Activated naive CD4-positive, alpha-beta T cell treated with anti-CD3 and anti-CD28 coated beads for 36 hours (primary cell): Measurements from ENCODE around the gene ZBTB21. TPM values are rescaled to one million over a fixed set of nuclear protein-coding genes. Genes with fewer than 3 reads are reported as not detected.
"Not testable (repeated sequence)": the region's sequence is repeated elsewhere in the genome, so short reads cannot be mapped to it uniquely, and the experiment has no call there.

Source experiments
- CTCF ChIA-PET: fragments of 350-600 bp; sonication (Branson Sonifier 250); formaldehyde crosslinking; loops from one replicate; lab custom pipeline; 2021; ENCODE audit warnings: antibody characterized with exemption; lab: Charles Lee
- DNase-seq: peaks from one replicate; pipeline ENCODE4 v3.0.0-alpha.2; 2020
- H3K27ac Mint-ChIP-seq: one replicate; pipeline ENCODE4 v1.8.0; 2021; ENCODE audit warnings: mild to moderate bottlenecking, mixed read lengths
- H3K27me3 Mint-ChIP-seq: one replicate; pipeline ENCODE4 v1.8.0; 2021; ENCODE audit warnings: low read depth, mixed read lengths
- H3K36me3 Mint-ChIP-seq: one replicate; pipeline ENCODE4 v1.8.0; 2021; ENCODE audit warnings: low read depth, mixed read lengths
- H3K4me1 Mint-ChIP-seq: one replicate; pipeline ENCODE4 v1.8.0; 2021; ENCODE audit warnings: low read depth, mixed read lengths
- H3K4me3 Mint-ChIP-seq: one replicate; pipeline ENCODE4 v1.8.0; 2021; ENCODE audit warnings: mild to moderate bottlenecking, moderate library complexity, mixed read lengths
- H3K9me3 Mint-ChIP-seq: one replicate; pipeline ENCODE4 v1.8.0; 2021; ENCODE audit warnings: mixed read lengths
- intact Hi-C: fragments of 100-400 bp; cut with micrococcal nuclease; formaldehyde crosslinking; loops from one replicate; pipeline ENCODE4 v1.15.1; 2023
- total RNA-seq, 2 experiments: library from RNA; stranded (reverse); gene quantifications; one replicate each; pipeline ENCODE4 v1.2.3, GENCODE V29; 2021

Gene ZBTB21
- total RNA-seq, 2 experiments from 2014 or later: 27.8 to 28.0 TPM

DNA sequence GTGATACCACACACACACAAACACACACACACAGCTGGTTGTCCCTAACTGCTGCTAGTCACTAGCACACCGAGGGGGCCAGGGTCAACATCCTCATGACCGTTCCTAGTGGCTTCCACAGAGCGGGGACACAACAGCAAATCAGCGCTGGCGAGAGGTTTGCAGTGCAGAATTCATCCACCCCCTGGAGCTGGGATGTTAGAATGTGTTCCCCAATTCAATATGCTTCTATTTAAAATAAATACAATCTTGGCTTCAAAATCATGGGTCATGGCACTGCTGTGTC is 40.1 kb downstream of the ZBTB21 start:
- peaks cover 3% of the 10 kb centered on the region for H3K9me3 Mint-ChIP-seq

DNA sequence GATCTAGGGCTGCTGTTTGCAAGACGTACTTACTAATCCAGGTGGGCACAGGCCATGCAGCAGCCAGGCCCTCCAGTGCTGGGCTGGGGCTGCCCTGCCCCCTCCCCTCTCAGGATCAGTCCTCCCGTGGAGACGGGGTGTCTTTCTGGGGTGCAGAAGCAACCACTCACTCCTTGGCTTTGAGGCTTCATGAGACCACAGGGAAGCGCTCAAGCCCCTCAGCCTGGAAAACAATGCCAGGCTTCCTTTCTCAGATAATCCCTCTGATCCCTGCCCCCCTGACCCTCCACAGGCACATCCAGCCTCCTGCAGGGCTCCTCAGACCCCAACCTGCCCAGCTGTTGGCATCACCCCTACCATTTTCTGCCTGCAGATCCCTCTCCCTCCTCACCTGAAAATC is 42.5 kb downstream of the ZBTB21 start:
- Mint-ChIP-seq H3K27ac (no peak overlapping the region), H3K4me1 (no peaks in the 10 kb centered on the region), H3K4me3 (no peak overlapping the region), H3K9me3 (peaks cover 1% of the 10 kb centered on the region), H3K36me3 (no peaks in the 10 kb centered on the region), H3K27me3 (peaks cover 5% of the 10 kb centered on the region)
- CTCF ChIA-PET: no interaction called here
- DNase-seq: no peak
- intact Hi-C loops: no loop called here

More for the DNA sequence above, 40.1 kb downstream of the ZBTB21 start:
- intact Hi-C loops: loop anchor here (5.0 kb wide), 1 partner anchor 147 kb away; no protein-coding TSS in a partner anchor
- H3K4me1 Mint-ChIP-seq: peaks cover 12% of the 10 kb centered on the region
- no peak for DNase-seq
- CTCF ChIA-PET: interaction anchor here (1.1 kb wide), 1 partner anchor 138 kb away, joined by 3 read pairs; no protein-coding TSS in a partner anchor
- no peak overlapping the region for H3K27ac Mint-ChIP-seq
- H3K27me3 Mint-ChIP-seq: no peaks in the 10 kb centered on the region
- H3K36me3 Mint-ChIP-seq: no peaks in the 10 kb centered on the region
- no peak overlapping the region for H3K4me3 Mint-ChIP-seq

DNA sequence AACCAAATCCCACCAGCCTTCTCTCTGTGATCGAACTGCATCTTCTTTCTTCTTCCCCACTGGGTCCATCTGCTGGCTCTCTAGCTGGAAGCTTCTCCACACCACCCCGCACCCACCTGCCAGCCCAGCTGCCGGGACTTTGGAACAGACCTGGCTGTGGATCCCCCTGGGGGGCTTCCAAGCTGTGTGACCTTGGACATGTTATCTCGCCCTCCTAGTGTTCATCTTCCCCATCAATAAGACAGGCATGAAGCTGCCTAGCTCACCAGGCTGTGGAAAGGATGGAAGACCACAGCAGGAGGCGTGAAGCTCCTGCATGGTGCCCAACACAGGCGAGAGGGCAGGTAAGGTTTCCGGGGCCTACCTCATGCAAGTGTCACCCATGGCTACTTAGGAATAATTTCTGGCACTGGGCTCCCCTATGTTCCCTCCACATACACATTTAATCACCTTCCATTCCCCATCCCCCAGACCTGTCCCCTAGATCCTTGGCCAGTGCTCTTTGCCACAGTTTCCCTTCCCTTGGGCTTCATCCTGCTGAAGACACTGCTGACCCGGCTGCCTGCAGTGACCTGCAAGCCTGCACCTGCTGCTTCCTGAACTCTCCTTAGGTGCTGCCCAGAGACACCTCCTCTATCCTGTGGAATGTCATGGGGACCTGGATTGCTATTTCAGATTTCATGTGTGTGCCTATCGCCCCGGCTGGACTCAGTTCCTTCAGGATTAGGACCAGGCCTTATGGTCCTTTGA is 43.1 kb downstream of the ZBTB21 start:
- no peak for DNase-seq
- Mint-ChIP-seq H3K4me3 (no peak overlapping the region), H3K4me1 (no peaks in the 10 kb centered on the region), H3K27me3 (peaks cover 11% of the 10 kb centered on the region), H3K9me3 (no peaks in the 10 kb centered on the region), H3K27ac (no peak overlapping the region), H3K36me3 (no peaks in the 10 kb centered on the region)
- intact Hi-C loops: no loop called here
- CTCF ChIA-PET: no interaction called here

DNA sequence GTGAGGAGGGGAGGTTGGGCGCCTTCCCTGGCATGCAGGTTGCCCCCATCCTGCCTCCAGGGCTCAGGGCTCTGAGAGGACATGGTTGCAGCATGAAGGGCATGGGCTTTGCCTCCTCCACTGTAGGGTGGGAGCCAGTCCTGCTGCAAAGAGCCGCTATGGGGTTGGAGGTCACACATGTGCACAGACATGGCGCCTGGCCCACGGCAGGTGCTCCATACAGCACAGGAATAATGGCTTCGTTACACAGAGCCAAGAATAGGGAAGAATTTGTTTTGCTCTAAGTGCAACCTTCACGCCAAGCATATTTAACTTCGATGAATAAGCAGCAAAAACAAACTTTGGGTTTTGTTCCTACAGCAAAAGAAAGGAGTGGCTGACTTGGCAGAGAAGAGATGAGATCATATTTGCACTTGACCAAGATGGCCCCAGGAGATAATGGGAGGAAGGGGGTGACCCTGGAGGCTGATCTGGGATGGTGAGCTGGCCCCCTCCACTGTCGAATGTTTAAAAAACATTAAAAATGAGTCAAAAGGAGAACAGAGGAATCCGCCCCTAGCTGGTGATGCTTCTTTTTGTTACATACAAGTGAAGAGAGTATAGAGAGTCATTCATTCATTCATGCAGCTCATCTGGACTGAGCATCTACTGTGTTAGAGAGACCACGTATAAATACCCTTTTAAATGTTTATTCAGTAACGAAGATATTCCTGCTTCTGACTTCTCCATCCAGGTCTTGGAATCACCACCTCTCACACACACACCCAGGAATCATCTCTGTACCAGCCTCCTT is 43.9 kb downstream of the ZBTB21 start:
- Mint-ChIP-seq H3K9me3 (no peaks in the 10 kb centered on the region), H3K36me3 (no peaks in the 10 kb centered on the region), H3K27me3 (peaks cover 17% of the 10 kb centered on the region), H3K27ac (no peak overlapping the region), H3K4me1 (peaks cover 4% of the 10 kb centered on the region), H3K4me3 (no peak overlapping the region)
- CTCF ChIA-PET: no interaction called here
- DNase-seq: no peak
- intact Hi-C loops: no loop called here

DNA sequence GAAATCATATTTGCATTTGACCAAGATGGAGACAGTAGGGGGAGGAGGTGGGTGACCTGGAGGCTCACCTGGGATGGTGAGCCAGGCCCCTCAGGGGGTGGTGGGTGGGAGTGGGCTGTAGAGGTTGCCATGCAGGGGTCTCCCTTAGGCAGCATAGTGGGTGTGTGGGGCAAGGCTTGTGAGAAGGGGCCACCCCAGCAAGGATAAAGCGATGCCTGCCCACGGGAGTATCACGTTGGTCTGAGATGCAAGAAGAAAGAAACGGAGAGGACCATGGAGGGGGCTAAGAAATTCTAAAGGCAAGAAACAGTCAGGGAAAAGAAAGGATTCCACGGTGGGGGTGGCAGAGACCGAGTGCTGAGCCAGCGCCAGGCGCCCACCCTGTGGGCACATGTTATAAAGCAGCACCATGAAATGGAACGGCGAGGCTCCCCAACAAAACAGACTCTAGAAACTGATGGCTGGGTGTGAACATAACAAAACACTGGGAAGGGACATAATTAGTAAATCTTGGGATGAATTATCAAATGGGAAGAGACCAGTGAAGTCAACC is 44.6 kb downstream of the ZBTB21 start:
- DNase-seq: no peak
- H3K4me1 Mint-ChIP-seq: peaks cover 6% of the 10 kb centered on the region
- intact Hi-C loops: no loop called here
- H3K27me3 Mint-ChIP-seq: peaks cover 17% of the 10 kb centered on the region
- no peaks in the 10 kb centered on the region for H3K9me3 Mint-ChIP-seq
- CTCF ChIA-PET: no interaction called here
- no peak overlapping the region for H3K27ac Mint-ChIP-seq
- no peaks in the 10 kb centered on the region for H3K36me3 Mint-ChIP-seq
- H3K4me3 Mint-ChIP-seq: no peak overlapping the region

DNA sequence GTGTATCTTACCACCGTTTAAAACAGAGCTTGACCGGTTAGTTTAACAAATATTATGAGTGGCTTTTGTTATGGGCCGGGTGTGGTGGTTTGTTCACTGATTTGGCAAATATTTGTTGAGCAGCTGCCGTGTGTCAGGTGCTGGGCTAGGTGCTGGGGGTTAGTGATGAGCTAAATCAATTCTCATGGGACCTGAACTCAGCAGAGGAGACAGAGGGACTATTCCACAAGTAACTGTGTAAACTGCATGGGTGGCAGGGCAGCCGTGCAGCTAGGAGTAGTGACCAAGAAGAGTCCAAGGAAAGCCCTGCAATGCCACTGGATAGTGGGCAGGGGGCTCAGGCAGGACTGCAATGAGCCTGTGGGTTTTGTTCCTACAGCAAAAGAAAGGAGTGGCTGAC is 45.1 kb downstream of the ZBTB21 start:
- CTCF ChIA-PET: no interaction called here
- DNase-seq: no peak
- intact Hi-C loops: no loop called here
- Mint-ChIP-seq H3K27me3 (peaks cover 17% of the 10 kb centered on the region), H3K9me3 (no peaks in the 10 kb centered on the region), H3K4me3 (no peak overlapping the region), H3K36me3 (no peaks in the 10 kb centered on the region), H3K27ac (no peak overlapping the region), H3K4me1 (peaks cover 6% of the 10 kb centered on the region)

DNA sequence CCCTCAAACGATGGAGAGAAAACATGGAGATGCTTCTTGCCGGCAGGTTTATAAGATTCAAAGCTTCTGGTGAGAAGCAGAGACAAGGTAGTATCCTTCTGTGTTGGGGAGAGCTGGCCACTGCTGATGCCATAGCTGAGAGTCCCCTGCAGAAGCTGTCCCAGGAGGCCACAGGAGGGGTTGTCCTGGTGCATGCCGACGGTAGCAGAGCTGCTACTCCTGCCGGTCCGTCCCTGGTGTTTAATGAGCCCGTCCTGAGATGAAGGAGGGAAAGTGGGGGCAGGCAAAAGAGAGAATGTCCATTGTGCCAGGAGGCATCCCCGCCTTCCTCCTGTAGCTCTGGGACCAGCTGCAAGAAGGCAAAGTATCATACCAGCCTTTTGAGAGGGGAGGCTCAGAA is 46.0 kb downstream of the ZBTB21 start:
- CTCF ChIA-PET: no interaction called here
- H3K4me3 Mint-ChIP-seq: no peak overlapping the region
- intact Hi-C loops: no loop called here

DNA sequence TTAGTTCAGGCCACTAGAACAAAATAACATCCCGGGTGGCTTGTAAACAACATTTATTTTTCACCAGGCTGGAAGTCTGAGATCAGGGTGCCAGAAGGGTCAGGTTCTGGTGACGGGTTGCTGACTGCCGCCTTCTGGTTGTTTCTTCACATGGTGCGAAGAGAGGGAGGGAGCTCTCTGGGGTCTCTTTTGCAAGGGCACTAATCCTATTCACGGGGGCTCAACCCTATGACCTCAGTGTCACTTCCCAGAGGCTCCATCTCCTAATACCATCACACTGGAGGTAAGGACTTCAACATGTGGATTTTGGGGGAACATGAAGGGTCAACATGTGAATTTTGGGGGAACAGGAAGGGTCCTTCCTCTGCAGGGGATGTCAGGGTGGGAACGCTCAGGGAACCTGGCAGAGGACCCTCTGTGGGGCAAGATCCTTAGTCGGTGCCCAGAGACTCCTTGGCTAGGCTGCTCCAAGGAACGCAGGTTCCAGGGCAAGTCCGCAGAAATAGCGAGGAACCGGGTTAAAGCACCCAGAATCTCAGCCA is 47.7 kb downstream of the ZBTB21 start:
- DNase-seq: no peak
- Mint-ChIP-seq H3K9me3 (no peaks in the 10 kb centered on the region), H3K4me1 (peaks cover 6% of the 10 kb centered on the region), H3K36me3 (no peaks in the 10 kb centered on the region), H3K4me3 (no peak overlapping the region), H3K27ac (no peak overlapping the region), H3K27me3 (peaks cover 17% of the 10 kb centered on the region)
- intact Hi-C loops: no loop called here
- CTCF ChIA-PET: no interaction called here

More for the DNA sequence above, 46.0 kb downstream of the ZBTB21 start:
- Mint-ChIP-seq H3K9me3 (no peaks in the 10 kb centered on the region), H3K27ac (no peak overlapping the region), H3K36me3 (no peaks in the 10 kb centered on the region), H3K4me1 (peaks cover 6% of the 10 kb centered on the region), H3K27me3 (peaks cover 17% of the 10 kb centered on the region)
- DNase-seq: no peak

DNA sequence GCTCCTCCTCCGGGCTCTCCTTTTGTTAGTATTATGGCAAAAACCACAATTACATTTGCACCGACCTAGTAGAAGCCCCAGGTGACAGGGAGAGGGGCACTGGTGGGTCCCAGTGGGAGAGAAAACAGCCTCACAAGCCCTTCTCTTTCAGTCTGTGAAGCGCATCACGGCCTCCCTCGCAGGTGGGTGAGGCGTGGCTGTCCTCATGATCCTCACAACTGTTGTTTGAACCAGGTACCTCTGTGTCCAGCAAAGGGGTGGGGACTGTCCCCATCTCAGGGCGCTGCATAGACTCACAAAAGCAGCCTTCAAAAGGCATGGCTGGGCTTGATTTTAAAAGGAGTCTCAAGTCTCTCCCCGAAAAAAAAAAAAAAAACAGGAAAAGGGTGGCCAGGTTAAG is 48.4 kb downstream of the ZBTB21 start:
- CTCF ChIA-PET: interaction anchor here (1.1 kb wide), 1 partner anchor 44 kb away, joined by 4 read pairs; no protein-coding TSS in a partner anchor
- Mint-ChIP-seq H3K9me3 (no peaks in the 10 kb centered on the region), H3K27ac (no peak overlapping the region), H3K27me3 (peaks cover 17% of the 10 kb centered on the region), H3K4me1 (peaks cover 9% of the 10 kb centered on the region), H3K4me3 (no peak overlapping the region), H3K36me3 (no peaks in the 10 kb centered on the region)
- intact Hi-C loops: no loop called here
- no peak for DNase-seq

DNA sequence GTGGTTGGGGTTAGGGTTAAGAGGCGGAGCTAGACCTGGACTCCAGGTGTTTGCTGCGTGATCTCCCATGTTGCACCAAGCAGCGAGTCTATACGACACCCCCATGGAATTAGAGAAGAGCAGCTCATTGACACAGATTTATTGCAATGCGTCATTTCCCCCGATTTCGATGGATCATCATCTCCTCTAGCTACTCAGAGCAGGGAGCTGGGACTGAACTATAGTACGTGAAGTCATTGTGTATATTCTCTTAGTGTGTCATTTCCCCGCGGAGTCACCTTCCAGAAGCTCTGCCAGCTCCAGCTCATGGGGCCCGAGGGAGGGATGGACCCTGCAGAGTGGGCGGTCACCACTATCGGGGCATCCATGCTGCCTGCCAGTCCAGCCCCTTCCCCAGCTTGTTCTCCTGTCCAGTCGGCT is 48.9 kb downstream of the ZBTB21 start:
- CTCF ChIA-PET: interaction anchor here (1.1 kb wide), 1 partner anchor 44 kb away, joined by 4 read pairs; no protein-coding TSS in a partner anchor
- Mint-ChIP-seq H3K27ac (no peak overlapping the region), H3K27me3 (peaks cover 17% of the 10 kb centered on the region), H3K36me3 (no peaks in the 10 kb centered on the region), H3K4me3 (no peak overlapping the region), H3K4me1 (peaks cover 9% of the 10 kb centered on the region), H3K9me3 (no peaks in the 10 kb centered on the region)
- intact Hi-C loops: no loop called here
- DNase-seq: no peak

DNA sequence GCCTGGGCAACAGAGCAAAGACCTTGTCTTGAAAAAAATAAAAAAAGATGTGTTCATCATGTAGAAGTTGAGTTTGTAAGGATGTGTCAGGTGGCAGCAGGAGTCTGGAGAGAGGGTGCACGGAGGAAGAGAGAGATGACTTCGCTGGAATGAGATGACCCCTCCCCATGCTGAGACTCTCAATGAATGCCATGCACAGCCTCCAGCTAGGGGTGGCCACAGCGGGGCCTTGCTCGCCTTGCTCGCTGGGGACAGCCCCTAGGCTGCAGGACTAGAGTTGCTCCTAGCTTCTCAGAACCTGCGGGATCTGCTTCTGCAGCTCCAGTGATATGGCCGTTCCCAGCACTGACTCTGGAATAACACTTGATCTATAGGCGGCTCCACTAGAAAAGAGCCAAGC is 49.8 kb downstream of the ZBTB21 start:
- no peaks in the 10 kb centered on the region for H3K36me3 Mint-ChIP-seq
- no peak overlapping the region for H3K27ac Mint-ChIP-seq
- no peak overlapping the region for H3K4me3 Mint-ChIP-seq
- no peaks in the 10 kb centered on the region for H3K9me3 Mint-ChIP-seq
- peaks cover 17% of the 10 kb centered on the region for H3K27me3 Mint-ChIP-seq
- CTCF ChIA-PET: no interaction called here
- DNase-seq: no peak
- H3K4me1 Mint-ChIP-seq: peaks cover 9% of the 10 kb centered on the region
- intact Hi-C loops: no loop called here

DNA sequence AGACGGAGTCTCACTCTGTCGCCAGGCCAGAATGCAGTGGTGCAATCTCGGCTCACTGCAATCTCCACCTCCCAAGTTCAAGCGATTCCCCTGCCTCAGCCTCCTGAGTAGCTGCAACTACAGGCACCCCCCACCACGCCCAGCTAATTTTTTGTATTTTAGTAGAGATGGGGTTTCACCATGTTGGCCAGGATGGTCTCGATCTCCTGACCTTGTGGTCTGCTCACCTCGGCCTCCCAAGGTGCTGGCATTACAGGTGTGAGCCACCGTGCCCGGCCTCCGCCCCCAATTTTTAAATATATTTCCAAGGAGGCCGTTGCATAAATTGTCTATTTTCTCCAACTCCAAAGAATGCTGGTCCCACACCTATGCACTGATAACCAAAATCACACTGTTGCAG is 50.5 kb downstream of the ZBTB21 start:
- DNase-seq, CTCF ChIA-PET, intact Hi-C loops, H3K27ac Mint-ChIP-seq, H3K9me3 Mint-ChIP-seq, H3K4me3 Mint-ChIP-seq, H3K36me3 Mint-ChIP-seq: not testable (repeated sequence)
- peaks cover 17% of the 10 kb centered on the region for H3K27me3 Mint-ChIP-seq
- H3K4me1 Mint-ChIP-seq: peaks cover 11% of the 10 kb centered on the region
